Occipital lobe (tissue), 2 donors: ENCODE results near the gene FRAS1. TPM values are rescaled to one million over a fixed set of nuclear protein-coding genes. Genes with fewer than 3 reads are reported as not detected.
"Not testable (repeated sequence)": the region's sequence is repeated elsewhere in the genome, so short reads cannot be mapped to it uniquely, and the experiment has no call there.

ENCODE experiments used
- DNase-seq: peaks from one replicate; lab custom pipeline; 2025; lab: John Stamatoyannopoulos, UW
- total RNA-seq: library from RNA; depleted of rRNA; stranded (reverse); fragments of >200 nt; gene quantifications from one replicate; pipeline ENCODE4 v1.2.3, GENCODE V29; 2014

FRAS1 gene
- total RNA-seq, 1 donor from 2014 or later, result 7.0 TPM

DNA sequence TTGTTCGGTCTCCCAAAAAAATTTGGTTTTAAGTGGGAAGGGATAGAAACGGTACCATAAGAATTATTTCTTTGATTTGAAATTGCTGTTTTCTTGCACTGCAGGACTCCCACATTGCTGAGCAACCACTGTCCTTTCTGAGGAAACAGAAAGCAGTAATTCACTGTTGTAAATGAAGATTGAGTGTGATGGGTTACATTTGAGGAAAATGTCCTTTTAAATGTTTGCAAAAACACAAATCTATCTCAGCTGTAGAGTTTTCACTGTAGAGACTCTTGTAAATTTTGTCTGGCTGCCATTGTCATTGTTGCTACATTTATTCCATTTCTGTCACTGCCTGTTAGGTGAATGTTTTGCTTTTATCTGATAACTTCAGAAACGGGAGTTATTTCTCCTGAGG, 105.2 kb downstream of the FRAS1 start:
- DNase-seq, result no peak

DNA sequence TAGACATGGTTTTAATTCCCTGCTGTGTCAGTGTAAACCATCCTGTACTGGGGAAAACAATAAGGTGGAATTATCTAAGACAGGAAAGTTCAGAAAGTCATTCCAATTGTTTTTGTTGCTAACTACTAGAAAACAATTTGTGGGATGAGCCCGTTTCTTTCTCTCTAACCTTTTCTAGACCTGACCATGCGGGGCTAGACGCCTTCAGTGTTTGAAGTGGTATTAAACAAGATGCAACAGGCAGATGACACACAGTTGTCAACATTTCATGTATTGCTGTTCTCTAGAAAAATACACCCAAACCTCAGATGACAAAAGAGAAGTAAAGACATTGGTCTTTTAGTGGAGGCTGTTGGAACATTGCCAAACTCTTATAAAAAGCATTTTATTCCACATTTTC, 105.7 kb downstream of the FRAS1 start:
- DNase-seq, result no peak

DNA sequence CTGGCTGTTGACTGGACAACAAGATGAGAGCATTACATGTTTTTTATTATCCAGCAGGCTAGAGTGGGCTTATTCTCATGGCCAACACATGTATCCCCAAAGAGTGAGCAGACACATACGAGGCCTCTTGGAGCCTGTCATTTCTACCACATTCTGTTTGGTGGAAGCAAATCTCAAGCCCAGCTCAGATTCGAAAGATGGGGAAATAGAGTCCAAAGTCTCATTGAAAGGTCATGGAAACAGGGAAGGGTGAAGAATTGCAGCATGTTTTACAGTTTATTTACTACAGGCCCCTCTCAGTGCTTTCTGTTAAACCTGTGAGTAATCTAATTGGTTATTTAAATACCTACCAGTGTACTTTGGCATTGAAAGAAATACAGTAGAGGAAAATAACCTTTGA, 108.6 kb downstream of the FRAS1 start:
- no peak for DNase-seq

- DNase-seq, result no peak
Observed at GRCh38 chr4:78166622-78167021, 109.5 kb downstream of the FRAS1 start.

GRCh38 chr4:78167510-78167909, 110.4 kb downstream of the FRAS1 start:
- no peak for DNase-seq

DNA sequence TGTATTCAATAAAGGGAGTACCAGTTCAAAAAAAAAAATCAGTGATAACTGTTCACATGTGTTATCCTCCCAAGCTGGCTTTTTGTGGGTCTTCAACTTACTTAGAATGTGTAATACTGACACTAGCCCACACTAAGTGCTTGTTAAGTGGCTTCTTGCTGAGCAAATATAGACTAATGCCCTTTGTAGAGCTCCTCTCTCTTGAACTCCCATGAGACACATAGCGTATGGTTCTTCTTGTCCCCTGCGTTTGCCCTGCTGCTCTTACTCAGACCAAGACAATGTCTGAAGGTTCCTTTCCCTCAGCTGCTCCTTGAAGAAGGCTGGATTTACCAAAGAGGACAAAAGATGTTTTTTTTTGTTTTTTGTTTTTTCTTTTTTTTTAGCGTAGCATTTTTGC, 110.9 kb downstream of the FRAS1 start:
- DNase-seq, result no peak

DNA sequence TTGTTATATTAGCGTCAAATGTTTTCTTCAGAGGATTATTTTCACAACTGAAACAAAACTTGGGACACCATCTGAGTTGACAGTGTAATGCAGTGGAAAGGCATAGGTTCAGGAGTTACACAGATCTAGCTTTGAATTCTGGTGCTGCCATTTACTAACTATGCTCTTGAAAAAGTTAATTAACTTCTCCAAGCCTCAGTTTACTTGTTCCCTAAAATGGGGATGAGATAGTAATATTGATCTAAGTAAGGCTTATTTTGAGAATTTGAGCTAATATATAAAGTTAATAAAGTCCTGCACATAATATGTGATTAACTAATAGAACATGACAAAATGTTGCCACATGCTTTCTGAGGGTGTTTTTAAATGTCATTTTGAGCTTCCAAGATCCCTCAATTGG, 112.6 kb downstream of the FRAS1 start:
- no peak for DNase-seq

DNA sequence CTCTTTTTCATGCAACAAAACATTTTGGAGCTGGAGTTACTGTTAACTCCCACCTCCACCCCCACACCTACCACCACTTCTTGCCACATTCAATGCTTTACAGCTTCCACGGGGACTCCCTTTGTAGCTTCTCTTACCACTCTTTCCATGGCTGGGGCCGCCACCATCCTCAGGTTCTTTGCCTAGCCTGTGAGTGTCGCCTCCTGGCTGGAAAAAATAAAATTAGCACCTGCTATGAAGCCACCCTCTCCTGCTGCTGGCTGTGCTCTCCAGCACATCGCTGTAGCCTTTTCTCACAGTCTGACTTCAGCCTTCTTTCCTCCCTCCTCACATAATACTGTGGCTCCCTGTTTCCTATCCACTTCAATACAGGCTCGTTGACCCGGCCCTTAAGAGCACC, 114.4 kb downstream of the FRAS1 start:
- no peak for DNase-seq

DNA sequence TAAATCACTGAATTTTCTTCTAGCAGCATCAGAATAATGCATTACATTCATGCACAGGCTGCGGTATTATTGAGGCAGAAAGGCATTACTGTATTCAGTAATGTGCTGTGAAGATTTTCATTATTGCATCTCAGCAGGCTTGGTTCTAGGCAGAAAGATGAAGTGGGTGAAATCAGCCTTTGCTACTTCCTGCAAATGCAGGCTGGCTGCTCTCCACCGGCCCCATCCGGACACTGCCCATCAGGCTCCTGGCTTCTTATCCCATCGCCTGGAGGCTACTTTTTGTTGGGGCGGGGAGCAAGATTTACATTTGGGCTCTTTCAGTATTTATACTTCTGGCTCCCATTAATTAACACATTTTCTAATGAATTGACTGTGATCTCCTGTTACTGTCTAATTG, 117.8 kb downstream of the FRAS1 start:
- DNase-seq, result no peak

DNA sequence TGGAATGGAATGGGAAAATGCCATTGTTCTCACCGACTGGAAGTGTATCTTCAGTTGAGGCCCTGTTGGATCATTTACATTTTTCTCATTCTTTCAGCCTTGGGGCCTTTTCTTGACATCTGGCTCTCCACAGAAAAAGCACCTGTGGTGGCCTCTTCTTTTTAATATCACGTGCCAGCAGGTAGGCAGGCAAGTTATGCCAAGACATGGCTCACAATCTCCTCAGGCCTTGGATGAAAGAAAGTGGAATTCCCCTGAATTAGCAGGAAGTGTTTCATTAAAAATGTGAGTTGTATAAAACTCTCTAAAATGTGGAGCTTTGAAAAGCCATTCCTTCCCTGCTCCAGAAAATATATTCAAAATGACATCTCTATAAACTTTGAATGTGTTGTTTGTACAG, 122.1 kb downstream of the FRAS1 start:
- DNase-seq, result no peak

GRCh38 chr4:78181681-78182234, 124.6 kb downstream of the FRAS1 start:
- DNase-seq, result not testable (repeated sequence)

DNA sequence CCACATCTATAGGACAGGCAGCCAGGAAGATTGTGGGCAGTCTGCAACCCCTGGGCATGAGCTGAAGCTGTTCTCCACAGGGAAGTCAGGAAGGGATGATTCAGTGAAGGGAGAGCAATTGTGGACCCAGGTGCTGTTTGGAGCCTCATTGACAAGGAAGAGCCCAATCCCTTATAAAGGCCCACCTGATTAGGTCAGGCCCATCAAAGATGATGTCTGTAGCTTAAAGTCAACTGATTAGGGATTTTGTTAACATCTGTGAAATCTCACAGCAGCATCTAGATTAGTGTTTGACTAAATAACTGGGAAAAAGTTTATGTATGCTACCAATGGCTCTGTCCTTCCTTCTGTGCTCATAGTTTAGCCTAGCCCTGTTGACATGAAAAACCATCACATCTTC, 127.5 kb downstream of the FRAS1 start:
- DNase-seq, result no peak

DNA sequence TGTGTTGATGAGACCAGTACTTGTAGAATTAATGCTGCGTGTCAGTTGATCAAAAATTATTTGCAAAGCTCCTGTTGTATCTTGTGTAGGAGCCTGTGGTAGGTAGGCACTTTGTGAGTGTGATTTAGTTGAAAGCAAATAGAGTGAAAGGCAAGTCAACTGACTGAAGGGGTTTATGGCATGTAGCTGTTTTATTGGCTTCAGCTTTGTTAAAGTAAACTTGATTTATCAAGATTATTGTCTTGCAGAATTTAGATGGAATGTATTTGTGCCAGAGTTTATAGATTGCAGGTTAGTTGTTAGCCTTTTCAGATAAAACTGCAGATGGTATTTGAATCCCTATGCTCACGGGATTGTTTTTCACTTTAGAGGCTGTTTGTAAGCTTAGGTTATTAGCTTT, 128.0 kb downstream of the FRAS1 start:
- DNase-seq, result no peak

- DNase-seq, result no peak
Observed at GRCh38 chr4:78186597-78187543, 129.7 kb downstream of the FRAS1 start.

GRCh38 chr4:78190068-78190467, 132.9 kb downstream of the FRAS1 start:
- DNase-seq, result no peak

DNA sequence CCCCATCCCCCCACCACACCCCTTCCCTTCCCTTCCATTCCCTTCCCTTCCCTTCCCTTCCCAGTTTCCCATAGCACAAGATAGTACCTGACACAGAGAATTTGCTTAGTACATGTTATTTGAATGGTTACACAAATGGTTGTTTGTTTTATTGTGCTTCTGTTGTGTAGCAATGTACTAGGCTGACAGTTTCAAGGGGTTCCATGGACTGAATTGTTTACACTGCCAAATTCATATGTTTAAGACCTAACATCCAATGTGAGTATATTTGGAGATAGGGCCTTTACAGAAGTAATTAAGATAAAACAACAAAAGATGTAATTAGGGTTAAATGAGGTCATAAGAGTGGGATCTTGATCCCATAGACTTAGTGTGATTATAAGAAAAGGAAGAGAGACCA, 133.5 kb downstream of the FRAS1 start:
- DNase-seq, result no peak

DNA sequence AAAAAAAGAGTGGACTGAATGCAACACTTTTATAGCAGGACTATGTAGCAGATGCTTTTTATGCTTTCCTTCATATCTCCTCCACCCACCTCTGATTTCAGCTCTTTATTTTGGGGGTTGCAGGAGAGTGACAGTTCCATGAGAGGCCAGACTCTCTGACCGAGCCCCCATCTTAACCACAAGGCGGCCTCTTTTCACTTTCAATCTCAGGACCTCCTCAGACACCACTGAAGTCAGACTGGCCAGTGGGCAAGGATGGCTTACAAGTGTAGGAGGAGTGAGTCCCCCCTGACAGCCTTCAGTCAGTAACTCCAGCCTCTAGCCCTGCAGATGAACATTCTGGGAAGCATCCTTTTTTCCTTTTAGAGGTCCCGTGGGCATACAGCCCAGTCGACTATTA, 140.8 kb downstream of the FRAS1 start:
- DNase-seq, result no peak

- DNase-seq, result no peak
Observed at GRCh38 chr4:78199984-78200383, 142.9 kb downstream of the FRAS1 start.

DNA sequence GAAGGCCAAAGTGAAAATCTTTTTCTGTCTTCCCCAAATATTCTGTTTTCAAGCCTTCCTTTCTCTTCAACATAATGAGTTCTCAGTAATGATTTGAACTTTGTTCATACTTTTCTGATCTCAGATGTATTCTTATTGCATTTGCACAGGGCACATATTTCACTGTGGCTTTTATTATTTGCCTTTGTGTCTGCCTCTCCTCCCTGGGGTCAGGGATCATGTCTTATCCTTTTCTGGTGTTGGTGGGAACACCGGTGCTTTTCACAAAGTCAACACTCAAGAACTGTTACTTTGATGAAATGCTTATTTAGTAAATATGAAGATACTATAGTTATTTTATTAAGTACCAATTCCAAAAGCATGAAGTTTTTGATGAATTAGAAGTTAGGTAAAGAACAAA, 143.8 kb downstream of the FRAS1 start:
- DNase-seq, result no peak

DNA sequence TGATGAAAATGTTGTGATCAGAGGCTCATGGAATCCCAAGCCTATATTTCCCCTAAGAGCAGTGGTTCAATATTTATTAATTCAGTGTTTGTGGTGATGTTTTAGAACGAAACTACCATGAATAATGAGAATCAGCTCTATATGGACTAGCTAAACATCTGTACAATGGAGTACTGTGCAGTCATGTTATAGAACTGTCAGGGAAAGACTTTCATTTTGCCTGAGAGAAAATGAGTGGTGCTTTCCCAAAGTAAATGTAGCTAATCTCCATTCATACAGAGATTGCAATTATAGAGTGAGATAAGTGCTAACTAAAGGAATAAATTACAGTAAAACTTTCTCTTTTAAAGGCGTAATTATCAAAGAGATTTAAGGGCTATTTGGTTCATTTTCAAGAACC, 147.1 kb downstream of the FRAS1 start:
- no peak for DNase-seq

- DNase-seq, result no peak
Observed at GRCh38 chr4:78205591-78205990, 148.5 kb downstream of the FRAS1 start.

- DNase-seq, result no peak
Observed at GRCh38 chr4:78207541-78207940, 150.4 kb downstream of the FRAS1 start.

GRCh38 chr4:78207951-78208350, 150.8 kb downstream of the FRAS1 start:
- DNase-seq, result no peak
